PC-3 (cell line): Measurements from ENCODE around the gene SLC39A11. TPM values are rescaled to one million over a fixed set of nuclear protein-coding genes. Genes with fewer than 3 reads are reported as not detected.

Experiments
- ATAC-seq: fragments of 200-7000 bp; cut with Tn5 transposase; 2 replicates; pipeline ENCODE4 v1.9.1; 2020; ENCODE audit warnings: mild to moderate bottlenecking, moderate library complexity
- BruUV-seq: library from RNA; stranded (reverse); fragments of 400-500 nt; replicated peaks from 2 replicates; lab custom pipeline; 2021; lab: Mats Ljungman, UMichigan
- CTCF ChIA-PET: fragments of 300-600 bp; sonication (Branson Sonifier 250); formaldehyde crosslinking; loops from one replicate; lab custom pipeline; 2022; ENCODE audit warnings: antibody characterized with exemption; lab: Charles Lee
- POLR2A ChIA-PET: fragments of 300-600 bp; sonication (Branson Sonifier 250); formaldehyde crosslinking; loops from one replicate; lab custom pipeline; 2022; ENCODE audit warnings: antibody characterized with exemption; ENCODE audit not compliant: unreplicated experiment; lab: Charles Lee
- DNase-seq: peaks from one replicate; pipeline ENCODE4 v3.0.0-alpha.2; 2015
- H2AFZ ChIP-seq: fragments of 300-600 bp; sonication (generic); 2 replicates; pipeline ENCODE4 v1.6.0; 2016; ENCODE audit warnings: antibody characterized with exemption, low read length
- H3F3A ChIP-seq: fragments of 300-600 bp; sonication (generic); one replicate; pipeline ENCODE4 v1.6.0; 2017; ENCODE audit warnings: antibody characterized with exemption, low read length, control low read depth, mild to moderate bottlenecking; ENCODE audit not compliant: unreplicated experiment
- H3K27ac ChIP-seq: fragments of 300-600 bp; sonication (generic); 2 replicates; pipeline ENCODE4 v1.5.1; 2016; ENCODE audit warnings: mild to moderate bottlenecking, low read length
- H3K27me3 ChIP-seq: fragments of 300-600 bp; sonication (generic); 2 replicates; pipeline ENCODE4 v1.6.1; 2016; ENCODE audit warnings: low read length, mixed read lengths
- H3K36me3 ChIP-seq: fragments of 300-600 bp; sonication (generic); 2 replicates; pipeline ENCODE4 v1.6.1; 2016; ENCODE audit warnings: low read depth, mixed run types, low read length, mixed read lengths
- H3K4me1 ChIP-seq: fragments of 300-600 bp; sonication (generic); 2 replicates; pipeline ENCODE4 v1.5.1; 2016; ENCODE audit warnings: low read length; ENCODE audit not compliant: insufficient read depth
- H3K4me2 ChIP-seq: fragments of 300-600 bp; sonication (generic); 2 replicates; pipeline ENCODE4 v1.6.0; 2016; ENCODE audit warnings: low read length
- H3K4me3 ChIP-seq: fragments of 300-600 bp; sonication (generic); 2 replicates; pipeline ENCODE4 v1.5.1; 2016; ENCODE audit warnings: mild to moderate bottlenecking, low read length, mixed read lengths
- H3K79me2 ChIP-seq: fragments of 300-600 bp; sonication (generic); 2 replicates; pipeline ENCODE4 v1.6.1; 2017; ENCODE audit warnings: low read length, mixed read lengths
- H3K9ac ChIP-seq: fragments of 300-600 bp; sonication (generic); 2 replicates; pipeline ENCODE4 v1.6.0; 2016; ENCODE audit warnings: mild to moderate bottlenecking, low read length
- H3K9me2 ChIP-seq: fragments of 300-600 bp; sonication (generic); replicated peaks from 2 replicates; pipeline ENCODE4 v1.6.1; 2016; ENCODE audit warnings: mixed run types, low read length, mixed read lengths
- H3K9me3 ChIP-seq: fragments of 300-600 bp; sonication (generic); 2 replicates; pipeline ENCODE4 v1.6.1; 2016; ENCODE audit warnings: low read length, mixed read lengths
- H4K20me1 ChIP-seq: fragments of 300-600 bp; sonication (generic); 2 replicates; pipeline ENCODE4 v1.6.1; 2016; ENCODE audit warnings: low read length, mixed read lengths
- EZH2 ChIP-seq: fragments of 300-600 bp; sonication (generic); IDR thresholded peaks from one replicate; pipeline ENCODE4 v1.6.1; 2017; ENCODE audit warnings: antibody characterized with exemption, mild to moderate bottlenecking, low read length; ENCODE audit not compliant: unreplicated experiment
- EZH2phosphoT487 ChIP-seq: fragments of 300-600 bp; sonication (generic); IDR thresholded peaks from 2 replicates; pipeline ENCODE4 v1.6.1; 2018; ENCODE audit warnings: mild to moderate bottlenecking, antibody characterized with exemption, low read length, borderline replicate concordance
- intact Hi-C: fragments of 100-400 bp; cut with micrococcal nuclease; formaldehyde crosslinking; loops from 2 replicates; pipeline ENCODE4 v1.9.0; 2023
- total RNA-seq: library from RNA; depleted of rRNA; stranded (reverse); fragments of >200 nt; gene quantifications from 2 replicates; pipeline ENCODE4 v1.2.3, GENCODE V29; 2014; rRNA removed

Gene SLC39A11
- total RNA-seq, 1 experiment from 2014 or later: 37.7 TPM

GRCh38 chr17:72597354-72598087 is 495.0 kb downstream of the SLC39A11 start:
- H3K9ac ChIP-seq: no peak overlapping the region
- H3K4me1 ChIP-seq: peaks cover 20% of the 10 kb centered on the region
- POLR2A ChIA-PET: no interaction called here
- CTCF ChIA-PET: no interaction called here
- intact Hi-C loops: no loop called here
- no peaks in the 10 kb centered on the region for H3K36me3 ChIP-seq
- no peak overlapping the region for H3K4me2 ChIP-seq
- H3K9me2 ChIP-seq: no peaks in the 10 kb centered on the region
- H3K9me3 ChIP-seq: no peaks in the 10 kb centered on the region
- H2AFZ ChIP-seq: no peak overlapping the region
- peaks cover under 1% of the 10 kb centered on the region for H3K79me2 ChIP-seq
- TF ChIP-seq EZH2phosphoT487 (no peak), EZH2 (no peak)
- DNase-seq: no peak
- no peaks in the 10 kb centered on the region for H3K27me3 ChIP-seq
- no peaks in the 10 kb centered on the region for H4K20me1 ChIP-seq
- ATAC-seq: no peak
- H3K27ac ChIP-seq: no peak overlapping the region
- H3F3A ChIP-seq: no peaks in the 10 kb centered on the region
- H3K4me3 ChIP-seq: no peak overlapping the region
- BruUV-seq: no TSS peak

Other genes starting within 250 kb of the SLC39A11 start
- not detected in 2 replicates for gene SSTR2, start 72.3 kb upstream of the SLC39A11 start, total RNA-seq
- gene COG1, start 100.4 kb upstream of the SLC39A11 start, total RNA-seq: 24.1 and 31.6 TPM in 2 replicates
- not detected in 2 replicates for gene CPSF4L, start 169.2 kb upstream of the SLC39A11 start, total RNA-seq
- 83.1 and 109 TPM in 2 replicates for gene CDC42EP4, start 219.3 kb upstream of the SLC39A11 start, total RNA-seq